Stimulated activated CD4-positive, alpha-beta T cell treated with anti-CD3 and anti-CD28 coated beads, Interleukin-1b, Interleukin-23, amount 100 ng/mL, for 48 hours (primary cell): Measurements from ENCODE around the gene NHSL2.
"Not testable (repeated sequence)": the region's sequence is repeated elsewhere in the genome, so short reads cannot be mapped to it uniquely, and the experiment has no call there.

ENCODE experiments used
- DNase-seq: peaks from one replicate; pipeline ENCODE4 v3.0.0-alpha.2; 2020

The NHSL2 gene

GRCh38 chrX:72133851-72134546 is 223.4 kb downstream of the NHSL2 start:
- DNase-seq, result no peak

DNA sequence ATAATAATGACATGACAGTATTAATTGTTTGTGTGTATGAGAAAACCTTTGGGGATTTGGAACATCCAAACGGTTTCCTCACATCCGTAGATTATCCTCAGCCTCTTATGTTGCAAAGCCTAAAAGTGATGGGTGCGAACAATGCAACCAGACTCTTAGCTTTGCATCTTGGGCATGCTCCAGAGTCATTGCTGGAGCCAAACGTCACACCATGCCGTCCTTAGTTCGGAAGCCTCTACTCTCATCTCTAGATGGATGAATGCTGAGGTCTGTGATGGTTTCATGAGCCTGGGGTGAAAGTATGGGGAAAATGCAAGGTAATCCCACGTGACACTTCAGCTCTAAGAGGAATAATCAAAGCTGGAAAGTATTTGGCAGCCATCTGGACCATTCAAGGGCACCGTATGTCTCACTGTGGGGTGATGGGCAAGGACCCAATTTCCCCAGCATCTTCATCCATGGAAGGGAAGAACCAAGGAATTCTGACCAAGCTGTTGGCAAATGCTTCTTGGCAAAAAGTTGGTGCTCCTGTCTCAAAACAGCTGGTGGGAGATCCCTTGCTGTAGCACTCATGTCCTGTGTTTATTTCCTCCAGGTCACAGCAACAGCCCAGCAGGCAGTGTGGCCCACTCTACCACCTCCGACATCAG is 227.3 kb downstream of the NHSL2 start:
- DNase-seq, result no peak

DNA sequence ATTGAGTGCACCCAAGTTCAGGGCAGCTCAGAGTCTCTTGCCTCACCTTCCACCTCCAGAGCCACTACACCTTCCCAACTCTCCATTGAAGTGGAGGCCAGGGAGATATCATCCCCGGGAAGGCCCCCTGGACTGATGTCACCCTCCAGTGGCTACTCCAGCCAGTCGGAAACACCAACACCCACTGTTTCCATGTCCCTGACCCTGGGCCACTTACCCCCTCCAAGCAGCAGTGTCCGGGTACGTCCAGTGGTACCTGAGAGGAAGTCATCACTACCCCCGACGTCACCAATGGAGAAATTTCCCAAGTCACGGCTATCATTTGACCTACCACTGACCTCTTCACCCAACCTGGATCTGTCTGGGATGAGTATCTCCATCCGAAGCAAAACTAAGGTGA is 228.9 kb downstream of the NHSL2 start:
- DNase-seq, result no peak

GRCh38 chrX:72141372-72142004 is 230.8 kb downstream of the NHSL2 start:
- DNase-seq, result no peak

- no peak for DNase-seq
These were observed 231.6 kb downstream of the NHSL2 start for GRCh38 chrX:72142094-72142793.

DNA sequence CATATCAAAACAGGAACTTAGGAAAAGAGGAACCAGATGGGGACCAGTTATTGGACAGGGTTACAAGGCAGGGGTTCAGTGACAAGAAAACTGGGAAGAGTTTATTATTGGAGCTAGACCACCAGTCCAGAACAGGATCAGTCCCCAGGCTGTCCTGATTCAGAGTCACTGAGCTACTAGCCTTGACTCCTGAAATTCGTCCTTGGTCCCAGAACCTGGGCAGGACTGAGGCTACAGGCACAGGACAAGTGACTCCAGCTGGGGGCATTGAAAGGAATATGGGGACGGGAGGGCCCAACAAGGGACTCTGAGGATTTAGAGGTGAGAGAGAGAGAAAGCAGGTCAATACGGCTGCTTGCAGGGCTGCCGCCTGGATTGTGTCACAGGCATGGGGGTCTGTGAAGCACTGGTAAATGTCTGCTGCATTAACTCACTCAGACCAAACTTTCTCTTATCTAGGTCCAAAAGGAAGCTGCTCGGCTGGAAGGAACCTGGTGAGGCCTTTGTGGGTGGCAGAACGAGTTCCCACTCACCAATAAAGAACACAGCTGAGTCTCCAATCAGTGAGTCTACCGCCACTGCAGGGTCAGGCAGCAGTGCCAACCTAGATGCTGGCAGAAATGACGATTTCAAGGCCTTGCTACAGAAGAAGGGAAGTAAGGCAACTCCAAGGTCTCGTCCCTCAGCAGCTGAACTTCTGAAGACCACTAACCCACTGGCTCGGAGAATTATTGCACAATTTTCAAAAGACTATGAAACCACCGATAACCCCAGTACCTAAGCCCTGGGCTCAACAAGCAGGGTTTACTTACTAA is 232.4 kb downstream of the NHSL2 start:
- no peak for DNase-seq

GRCh38 chrX:72143609-72143907 is 232.9 kb downstream of the NHSL2 start:
- no peak for DNase-seq

GRCh38 chrX:72145181-72145580 is 234.5 kb downstream of the NHSL2 start:
- no peak for DNase-seq

DNA sequence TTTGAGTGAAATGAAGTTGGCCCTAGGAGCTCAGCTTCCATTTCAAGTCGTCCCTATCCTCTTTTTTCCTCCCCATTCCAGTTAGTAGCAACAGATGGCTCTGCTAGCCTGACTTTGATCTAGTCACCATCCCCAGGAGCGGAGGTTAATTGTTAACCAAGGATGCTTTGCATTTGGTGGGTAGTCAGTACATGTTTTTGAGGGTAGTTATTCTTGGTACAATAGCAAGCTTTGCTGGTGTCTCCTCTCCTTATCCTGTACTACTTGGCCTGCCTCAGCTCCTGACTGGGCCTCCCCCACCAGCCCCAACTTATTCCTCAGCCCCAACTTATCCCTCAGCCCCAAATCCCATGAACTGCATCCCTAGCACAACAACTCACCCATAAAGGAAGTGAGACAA is 235.9 kb downstream of the NHSL2 start:
- no peak for DNase-seq

DNA sequence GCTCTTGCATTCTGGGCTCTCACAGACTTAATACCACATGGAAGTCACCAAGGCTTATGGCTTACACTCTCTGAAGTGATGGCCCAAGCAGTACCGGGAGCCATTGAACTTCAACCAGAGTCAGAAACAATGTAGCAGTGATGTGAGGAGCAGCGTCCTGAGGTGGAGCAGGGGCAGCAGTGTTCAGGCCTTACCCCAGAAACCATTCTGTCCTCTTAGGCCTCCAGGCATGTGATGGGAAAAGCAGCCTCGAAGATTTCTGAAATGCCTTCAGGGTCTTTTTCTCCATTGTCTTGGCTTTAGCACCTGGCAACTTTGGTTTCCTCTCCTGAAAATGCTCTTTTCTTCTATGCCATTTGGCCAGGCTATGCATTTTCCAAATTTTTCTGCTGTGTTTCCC is 248.1 kb downstream of the NHSL2 start:
- no peak for DNase-seq

DNA sequence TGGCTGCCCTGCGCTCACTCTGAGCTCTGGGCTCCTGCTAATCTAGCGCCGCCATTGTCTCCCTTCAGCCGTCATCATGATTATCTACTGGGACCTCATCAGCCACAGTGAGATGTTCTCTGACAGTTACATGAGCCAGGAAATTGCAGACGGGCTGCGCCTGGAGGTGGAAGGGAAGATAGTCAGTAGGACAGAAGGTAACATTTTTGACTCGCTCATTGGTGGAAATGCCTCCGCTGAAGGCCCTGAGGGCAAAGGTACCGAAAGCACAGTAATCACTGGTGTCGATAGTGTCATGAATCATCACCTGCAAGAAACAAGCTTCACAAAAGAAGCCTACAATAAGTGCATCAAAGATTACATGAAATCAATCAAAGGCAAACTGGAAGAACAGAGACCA is 249.1 kb downstream of the NHSL2 start:
- DNase-seq, result no peak

DNA sequence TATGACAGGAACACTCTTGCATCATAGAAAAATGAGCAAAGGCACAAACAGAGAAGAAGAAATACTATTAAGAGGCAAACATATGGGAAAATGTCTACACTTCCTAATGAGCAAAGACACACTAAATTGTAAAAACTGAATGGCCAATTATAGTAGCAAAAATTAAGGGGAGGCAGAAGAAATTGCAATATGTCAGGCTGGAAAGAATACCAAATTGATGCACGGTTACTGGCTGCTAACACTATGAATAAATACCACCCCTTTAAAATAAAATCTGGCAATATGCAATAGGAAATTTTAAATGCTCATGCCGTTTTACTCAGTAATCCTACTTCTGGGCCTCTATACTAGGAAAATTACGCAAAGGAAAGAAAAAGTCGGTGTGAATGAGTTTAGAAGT is 254.9 kb downstream of the NHSL2 start:
- no peak for DNase-seq

DNA sequence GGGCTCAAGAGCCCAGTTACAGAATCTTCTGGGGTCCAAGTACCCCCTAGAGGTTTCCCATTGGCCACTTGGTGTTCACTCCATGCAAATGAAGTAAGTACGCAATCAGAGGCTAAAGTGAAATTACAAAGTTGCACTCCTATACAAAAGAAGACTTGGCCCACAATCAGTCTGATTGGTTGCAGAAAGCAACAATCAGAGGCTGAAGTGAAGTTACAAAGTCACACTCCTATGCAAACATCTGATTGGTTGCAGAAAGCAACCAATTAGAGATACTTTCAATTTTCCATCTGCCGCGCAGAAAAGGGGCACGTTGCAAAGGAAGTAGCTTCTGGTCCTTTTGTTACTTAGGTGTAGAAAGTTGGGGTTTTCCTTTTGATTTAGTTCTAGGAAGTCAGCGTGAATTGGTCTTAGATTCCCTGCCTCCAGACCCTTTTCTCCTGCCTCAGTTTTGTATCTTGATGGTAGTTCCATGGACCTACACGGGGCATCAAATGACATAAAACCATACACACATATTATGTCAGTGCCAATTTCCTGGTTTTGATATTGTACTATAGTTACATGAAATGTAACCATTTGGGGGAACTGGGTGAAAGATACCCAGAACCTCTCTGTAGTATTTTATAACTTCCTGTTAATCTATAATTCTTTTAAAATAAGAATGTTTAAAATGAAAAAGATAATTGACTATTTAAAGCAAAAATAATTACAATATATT is 258.5 kb downstream of the NHSL2 start:
- peak; percentile 11 for DNase-seq

GRCh38 chrX:72176289-72176688 is 265.6 kb downstream of the NHSL2 start:
- DNase-seq, result not testable (repeated sequence)

GRCh38 chrX:72176981-72177380 is 266.3 kb downstream of the NHSL2 start:
- no peak for DNase-seq

DNA sequence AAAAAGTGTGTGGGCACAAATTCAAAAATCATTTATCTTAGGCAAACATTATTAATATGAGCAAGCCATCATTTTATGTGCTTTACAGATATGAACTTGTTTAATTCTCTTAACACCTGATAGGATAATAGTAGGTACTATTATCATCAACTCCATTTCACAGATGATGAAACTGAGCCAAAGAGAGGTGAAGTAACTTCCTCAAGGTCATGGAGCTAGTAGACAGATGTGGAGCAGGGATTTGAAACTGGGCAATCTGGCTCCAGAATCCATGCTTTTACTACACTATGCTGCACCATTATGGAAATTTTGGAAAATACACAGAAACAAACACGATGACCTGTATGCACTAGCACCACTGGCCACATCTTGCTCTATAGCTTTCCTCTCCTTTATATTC is 269.9 kb downstream of the NHSL2 start:
- no peak for DNase-seq

GRCh38 chrX:72181178-72182125 is 270.8 kb downstream of the NHSL2 start, which contains the start of gene PIN4:
TSS of gene PIN4 (plus strand) at chrX:72181757. CDS start at chrX:72181786, 29 bp downstream.
- peak; percentile 88 for DNase-seq

GRCh38 chrX:72182924-72183323 is 272.3 kb downstream of the NHSL2 start:
- DNase-seq, result no peak

DNA sequence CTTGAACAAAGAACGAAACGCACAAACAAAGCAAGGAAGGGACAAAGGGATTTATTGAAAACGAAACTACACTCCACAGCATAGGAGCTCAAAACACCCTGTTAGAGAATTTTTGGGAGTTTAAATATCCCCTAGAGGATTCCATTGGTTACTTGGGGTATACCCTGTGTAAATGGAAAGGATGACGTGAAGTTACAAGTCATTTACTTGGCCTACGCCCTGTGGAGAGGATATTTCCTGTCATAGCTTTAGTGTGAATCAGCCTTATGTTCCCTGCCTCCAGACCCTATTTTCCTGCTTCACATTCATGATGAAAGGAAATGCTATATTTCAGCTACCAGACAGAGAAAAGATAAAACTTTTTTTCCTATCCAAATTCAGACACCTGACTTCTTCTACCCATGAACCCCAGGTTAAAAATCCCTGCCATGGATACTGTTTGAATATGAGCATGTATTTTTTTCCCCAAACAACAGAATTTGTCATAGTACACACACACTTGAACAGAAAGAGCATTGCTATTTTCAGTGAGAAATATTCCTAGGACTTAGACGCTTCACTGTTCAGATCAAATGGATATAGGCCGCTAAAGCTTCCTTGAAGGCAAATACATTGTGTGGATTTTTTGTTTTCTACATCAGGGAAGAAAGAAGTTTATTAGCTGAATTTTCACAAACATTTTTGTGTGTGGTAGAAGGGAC is 291.3 kb downstream of the NHSL2 start:
- no peak for DNase-seq
